ENCODE measurements around the gene ZNF330.

Gene ZNF330

GRCh38 chr4:141255016-141255415 lies 34.3 kb downstream of the ZNF330 start:
- WGBS, 2 donors (ENCODE audit: extremely low coverage in 2 of 2, insufficient read length in 2 of 2, insufficient replicate concordance in 1 of 2), result no CpG with 5 or more reads among the region's 2 CpGs
- Histone ChIP-seq H3K14ac (ENCODE audit: low read length) (no peak overlapping the region), H2BK12ac (ENCODE audit: low read length) (no peak overlapping the region)

DNA sequence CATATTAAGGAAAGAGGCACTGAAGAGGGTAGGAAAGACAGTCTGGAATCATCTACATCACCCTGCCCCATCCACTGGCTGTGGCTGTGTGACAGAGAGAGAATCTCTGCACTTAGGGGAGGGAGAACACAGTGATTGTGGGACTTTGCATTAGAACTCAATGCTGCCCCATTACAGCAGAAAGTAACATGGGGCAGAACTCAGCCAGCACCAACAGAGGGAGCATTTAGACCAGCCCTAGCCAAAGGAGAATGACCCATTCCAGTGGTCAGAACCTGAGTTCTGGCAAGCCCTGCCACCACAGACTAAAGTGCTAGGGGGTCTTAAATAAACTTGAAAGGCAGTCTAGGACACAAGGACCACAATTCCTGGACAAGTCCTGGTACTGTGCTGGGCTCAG lies 37.9 kb downstream of the ZNF330 start:
- no peak for DNase-seq (ENCODE audit: low spot score)
- Histone ChIP-seq H3K79me1 (ENCODE audit: low read depth, low read length) (no peaks in the 10 kb centered on the region), H3K4me3 (ENCODE audit: low read length in 2 of 2) (no peak overlapping the region), H3K9me3 (replicated peaks in 1 of 2; ENCODE audit: control insufficient read depth in 2 of 2, insufficient read depth in 1 of 2, low read depth in 1 of 2, low read length in 2 of 2) (no peaks in the 10 kb centered on the region), H3K4ac (ENCODE audit: low read length) (no peak overlapping the region), H2AFZ (ENCODE audit: low read length) (no peak overlapping the region), H3K4me2 (ENCODE audit: insufficient read depth, low read length, poor library complexity, severe bottlenecking) (no peak overlapping the region), H3K14ac (ENCODE audit: low read length) (no peak overlapping the region), H2BK12ac (ENCODE audit: low read length) (no peak overlapping the region), H2BK120ac (ENCODE audit: low read depth, low read length) (no peak overlapping the region), H2AK5ac (ENCODE audit: low read depth, low read length) (no peak overlapping the region), H3K4me1 (ENCODE audit: control insufficient read depth in 2 of 2, insufficient read depth in 1 of 2, low read depth in 1 of 2, low read length in 2 of 2) (no peaks in the 10 kb centered on the region), H4K91ac (ENCODE audit: low read depth, low read length, poor library complexity) (no peak overlapping the region), H3K23ac (ENCODE audit: low read depth, low read length, poor library complexity) (no peak overlapping the region), H2BK5ac (ENCODE audit: low read length) (no peak overlapping the region), H2BK15ac (ENCODE audit: low read length) (no peak overlapping the region), H3K27ac (replicated peaks; ENCODE audit: low read length) (no peak overlapping the region), H3K36me3 (replicated peaks in 1 of 2; ENCODE audit: control insufficient read depth in 2 of 2, insufficient read depth in 2 of 2, low read length in 2 of 2) (no peaks in the 10 kb centered on the region), H3K9ac (ENCODE audit: low read depth, low read length, poor library complexity) (no peak overlapping the region), H3K18ac (ENCODE audit: low read length) (no peak overlapping the region), H4K8ac (ENCODE audit: low read depth, low read length) (no peak overlapping the region), H3K27me3 (ENCODE audit: control insufficient read depth in 3 of 3, insufficient read depth in 3 of 3, low read depth in 1 of 3, low read length in 3 of 3) (no peaks in the 10 kb centered on the region)

More at GRCh38 chr4:141255016-141255415, 34.3 kb downstream of the ZNF330 start:
- Histone ChIP-seq H2AK5ac (ENCODE audit: low read depth, low read length) (no peak overlapping the region), H3K36me3 (replicated peaks in 1 of 2; ENCODE audit: control insufficient read depth in 2 of 2, insufficient read depth in 2 of 2, low read length in 2 of 2) (no peaks in the 10 kb centered on the region), H2BK5ac (ENCODE audit: low read length) (no peak overlapping the region), H3K4me2 (ENCODE audit: insufficient read depth, low read length, poor library complexity, severe bottlenecking) (no peak overlapping the region), H3K18ac (ENCODE audit: low read length) (no peak overlapping the region), H3K27ac (replicated peaks; ENCODE audit: low read length) (no peak overlapping the region), H3K9ac (ENCODE audit: low read depth, low read length, poor library complexity) (no peak overlapping the region), H3K4me3 (ENCODE audit: low read length in 2 of 2) (no peak overlapping the region), H3K4ac (ENCODE audit: low read length) (no peak overlapping the region), H2BK15ac (ENCODE audit: low read length) (no peak overlapping the region), H3K79me1 (ENCODE audit: low read depth, low read length) (no peaks in the 10 kb centered on the region), H4K8ac (ENCODE audit: low read depth, low read length) (no peak overlapping the region), H3K4me1 (ENCODE audit: control insufficient read depth in 2 of 2, insufficient read depth in 1 of 2, low read depth in 1 of 2, low read length in 2 of 2) (no peaks in the 10 kb centered on the region), H3K23ac (ENCODE audit: low read depth, low read length, poor library complexity) (no peak overlapping the region), H3K27me3 (ENCODE audit: control insufficient read depth in 3 of 3, insufficient read depth in 3 of 3, low read depth in 1 of 3, low read length in 3 of 3) (no peaks in the 10 kb centered on the region), H2AFZ (ENCODE audit: low read length) (no peak overlapping the region), H4K91ac (ENCODE audit: low read depth, low read length, poor library complexity) (no peak overlapping the region), H2BK120ac (ENCODE audit: low read depth, low read length) (no peak overlapping the region), H3K9me3 (replicated peaks in 1 of 2; ENCODE audit: control insufficient read depth in 2 of 2, insufficient read depth in 1 of 2, low read depth in 1 of 2, low read length in 2 of 2) (no peaks in the 10 kb centered on the region)
- no peak for DNase-seq (ENCODE audit: low spot score)

- Histone ChIP-seq H3K9me3 (replicated peaks in 1 of 2; ENCODE audit: control insufficient read depth in 2 of 2, insufficient read depth in 1 of 2, low read depth in 1 of 2, low read length in 2 of 2) (no peaks in the 10 kb centered on the region), H3K36me3 (replicated peaks in 1 of 2; ENCODE audit: control insufficient read depth in 2 of 2, insufficient read depth in 2 of 2, low read length in 2 of 2) (no peaks in the 10 kb centered on the region), H4K91ac (ENCODE audit: low read depth, low read length, poor library complexity) (no peak overlapping the region), H3K23ac (ENCODE audit: low read depth, low read length, poor library complexity) (no peak overlapping the region), H4K8ac (ENCODE audit: low read depth, low read length) (no peak overlapping the region), H2BK12ac (ENCODE audit: low read length) (no peak overlapping the region), H2BK5ac (ENCODE audit: low read length) (no peak overlapping the region), H2AK5ac (ENCODE audit: low read depth, low read length) (no peak overlapping the region), H3K79me1 (ENCODE audit: low read depth, low read length) (no peaks in the 10 kb centered on the region), H3K9ac (ENCODE audit: low read depth, low read length, poor library complexity) (no peak overlapping the region), H3K4me1 (ENCODE audit: control insufficient read depth in 2 of 2, insufficient read depth in 1 of 2, low read depth in 1 of 2, low read length in 2 of 2) (peaks cover 0 to 4% of the 10 kb centered on the region in 2 donors), H3K14ac (ENCODE audit: low read length) (no peak overlapping the region), H2AFZ (ENCODE audit: low read length) (no peak overlapping the region), H3K27me3 (ENCODE audit: control insufficient read depth in 3 of 3, insufficient read depth in 3 of 3, low read depth in 1 of 3, low read length in 3 of 3) (no peaks in the 10 kb centered on the region), H3K27ac (replicated peaks; ENCODE audit: low read length) (no peak overlapping the region), H3K4ac (ENCODE audit: low read length) (no peak overlapping the region), H2BK15ac (ENCODE audit: low read length) (no peak overlapping the region), H3K4me2 (ENCODE audit: insufficient read depth, low read length, poor library complexity, severe bottlenecking) (no peak overlapping the region), H2BK120ac (ENCODE audit: low read depth, low read length) (no peak overlapping the region), H3K4me3 (ENCODE audit: low read length in 2 of 2) (no peak overlapping the region), H3K18ac (ENCODE audit: low read length) (no peak overlapping the region)
- DNase-seq (ENCODE audit: low spot score), result no peak
- WGBS, 2 donors (ENCODE audit: extremely low coverage in 2 of 2, insufficient read length in 2 of 2, insufficient replicate concordance in 1 of 2), result no CpG with 5 or more reads among the region's 1 CpG
Measured at GRCh38 chr4:141275834-141276233, 55.1 kb downstream of the ZNF330 start.

- no peak for DNase-seq (ENCODE audit: low spot score)
- Histone ChIP-seq H3K18ac (ENCODE audit: low read length) (no peak overlapping the region), H3K27ac (replicated peaks; ENCODE audit: low read length) (no peak overlapping the region), H3K27me3 (ENCODE audit: control insufficient read depth in 3 of 3, insufficient read depth in 3 of 3, low read depth in 1 of 3, low read length in 3 of 3) (no peaks in the 10 kb centered on the region), H3K9ac (ENCODE audit: low read depth, low read length, poor library complexity) (no peak overlapping the region), H3K4me3 (ENCODE audit: low read length in 2 of 2) (no peak overlapping the region), H2BK120ac (ENCODE audit: low read depth, low read length) (no peak overlapping the region), H2AK5ac (ENCODE audit: low read depth, low read length) (no peak overlapping the region), H4K91ac (ENCODE audit: low read depth, low read length, poor library complexity) (no peak overlapping the region), H3K79me1 (ENCODE audit: low read depth, low read length) (no peaks in the 10 kb centered on the region), H3K14ac (ENCODE audit: low read length) (no peak overlapping the region), H3K4ac (ENCODE audit: low read length) (no peak overlapping the region), H3K36me3 (replicated peaks in 1 of 2; ENCODE audit: control insufficient read depth in 2 of 2, insufficient read depth in 2 of 2, low read length in 2 of 2) (no peaks in the 10 kb centered on the region), H2BK15ac (ENCODE audit: low read length) (no peak overlapping the region), H2AFZ (ENCODE audit: low read length) (no peak overlapping the region), H3K9me3 (replicated peaks in 1 of 2; ENCODE audit: control insufficient read depth in 2 of 2, insufficient read depth in 1 of 2, low read depth in 1 of 2, low read length in 2 of 2) (no peaks in the 10 kb centered on the region), H3K23ac (ENCODE audit: low read depth, low read length, poor library complexity) (no peak overlapping the region), H2BK5ac (ENCODE audit: low read length) (no peak overlapping the region), H4K8ac (ENCODE audit: low read depth, low read length) (no peak overlapping the region), H3K4me2 (ENCODE audit: insufficient read depth, low read length, poor library complexity, severe bottlenecking) (no peak overlapping the region), H3K4me1 (ENCODE audit: control insufficient read depth in 2 of 2, insufficient read depth in 1 of 2, low read depth in 1 of 2, low read length in 2 of 2) (no peaks in the 10 kb centered on the region), H2BK12ac (ENCODE audit: low read length) (no peak overlapping the region)
- no CpG with 5 or more reads among the region's 2 CpGs for WGBS, 2 donors (ENCODE audit: extremely low coverage in 2 of 2, insufficient read length in 2 of 2, insufficient replicate concordance in 1 of 2)
Measured at GRCh38 chr4:141283152-141283551, 62.5 kb downstream of the ZNF330 start.

Data from neuronal stem cell (in vitro differentiated cells).